22Rv1 (cell line): ENCODE measurements around the gene KPNA2.

Experiments used
- ZFX ChIP-seq: fragments of 450-650 bp; IDR thresholded peaks from 2 replicates; pipeline ENCODE4 v1.6.1; 2017; ENCODE audit warnings: antibody characterized with exemption, borderline replicate concordance
- TF ChIP-seq, protein P1 (sequence below): fragments of 450-650 bp; IDR thresholded peaks from 2 replicates; pipeline ENCODE4 v1.5.1; 2017; ENCODE audit warnings: mild to moderate bottlenecking

DNA sequence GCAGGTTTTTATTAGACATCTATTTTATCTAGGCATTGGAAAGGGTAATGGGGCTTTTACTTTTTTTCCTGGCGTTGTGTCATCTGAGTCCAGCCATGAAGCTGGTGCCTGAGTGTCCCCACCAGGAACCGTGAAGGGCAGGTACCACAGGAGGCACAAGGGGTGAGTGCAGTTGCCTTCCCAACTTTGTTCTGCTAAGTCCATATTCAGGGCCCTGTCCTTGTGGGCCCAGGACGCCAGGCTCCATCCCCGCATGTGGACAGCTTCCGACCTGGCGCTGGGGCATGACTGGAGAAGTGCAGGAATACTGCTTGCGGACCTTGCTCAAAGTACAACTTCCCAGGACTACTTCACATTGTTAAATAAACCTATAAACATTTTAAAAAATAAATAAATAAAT, 60.6 kb downstream of the KPNA2 start:
- TF ChIP-seq, protein P1, sequence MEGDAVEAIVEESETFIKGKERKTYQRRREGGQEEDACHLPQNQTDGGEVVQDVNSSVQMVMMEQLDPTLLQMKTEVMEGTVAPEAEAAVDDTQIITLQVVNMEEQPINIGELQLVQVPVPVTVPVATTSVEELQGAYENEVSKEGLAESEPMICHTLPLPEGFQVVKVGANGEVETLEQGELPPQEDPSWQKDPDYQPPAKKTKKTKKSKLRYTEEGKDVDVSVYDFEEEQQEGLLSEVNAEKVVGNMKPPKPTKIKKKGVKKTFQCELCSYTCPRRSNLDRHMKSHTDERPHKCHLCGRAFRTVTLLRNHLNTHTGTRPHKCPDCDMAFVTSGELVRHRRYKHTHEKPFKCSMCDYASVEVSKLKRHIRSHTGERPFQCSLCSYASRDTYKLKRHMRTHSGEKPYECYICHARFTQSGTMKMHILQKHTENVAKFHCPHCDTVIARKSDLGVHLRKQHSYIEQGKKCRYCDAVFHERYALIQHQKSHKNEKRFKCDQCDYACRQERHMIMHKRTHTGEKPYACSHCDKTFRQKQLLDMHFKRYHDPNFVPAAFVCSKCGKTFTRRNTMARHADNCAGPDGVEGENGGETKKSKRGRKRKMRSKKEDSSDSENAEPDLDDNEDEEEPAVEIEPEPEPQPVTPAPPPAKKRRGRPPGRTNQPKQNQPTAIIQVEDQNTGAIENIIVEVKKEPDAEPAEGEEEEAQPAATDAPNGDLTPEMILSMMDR: no peak
- TF ChIP-seq ZFX: no peak
